ENCODE measurements around the gene FKBP1C. TPM values are rescaled to one million over a fixed set of nuclear protein-coding genes. Genes with fewer than 3 reads are reported as not detected.

FKBP1C gene
- total RNA-seq, 1 experiment from 2014 or later, result 0.32 TPM

- Histone ChIP-seq H3K27me3 (replicated peaks; ENCODE audit: control insufficient read depth, insufficient read depth, low read length) (no peaks in the 10 kb centered on the region), H3K4me3 (ENCODE audit: low read depth, low read length) (no peak overlapping the region), H3K4me1 (no peaks in the 10 kb centered on the region), H3K36me3 (ENCODE audit: control insufficient read depth, insufficient read depth, low read length) (no peaks in the 10 kb centered on the region), H3K9me3 (no peaks in the 10 kb centered on the region)
- BruUV-seq (replicated peaks), result no TSS peak
- H3K4me3 Mint-ChIP-seq (ENCODE audit: unreplicated experiment), result no peak overlapping the region
- H3K27me3 Mint-ChIP-seq (ENCODE audit: insufficient read depth, unreplicated experiment), result peaks cover 8% of the 10 kb centered on the region
- no peaks in the 10 kb centered on the region for H3K9me3 Mint-ChIP-seq (ENCODE audit: unreplicated experiment)
- H3K4me1 Mint-ChIP-seq (ENCODE audit: low read depth, unreplicated experiment), result no peaks in the 10 kb centered on the region
- CTCF ChIA-PET, result no interaction called here
- H3K36me3 Mint-ChIP-seq (ENCODE audit: insufficient read depth, unreplicated experiment), result no peaks in the 10 kb centered on the region
- POLR2A ChIA-PET, result no interaction called here
- DNase-seq, result no peak
- no peak overlapping the region for H3K27ac Mint-ChIP-seq (ENCODE audit: unreplicated experiment)
- intact Hi-C loops (cut with micrococcal nuclease; ENCODE audit: unreplicated experiment), result no loop called here
- TF ChIP-seq CTCF (IDR thresholded peaks at IDR 0.05; ENCODE audit: insufficient read depth in 1 of 2, low read depth in 1 of 2, low read length in 1 of 2, severe bottlenecking in 1 of 2, unreplicated experiment in 1 of 2), result no peak
Observed at GRCh38 chr6:63193324-63193723, 17.9 kb upstream of the FKBP1C start.

- DNase-seq, result no peak
- H3K4me3 Mint-ChIP-seq (ENCODE audit: unreplicated experiment), result no peak overlapping the region
Observed at GRCh38 chr6:63197741-63198140, 13.5 kb upstream of the FKBP1C start.

GRCh38 chr6:63213325-63213724, 2.1 kb downstream of the FKBP1C start:
- Mint-ChIP-seq H3K4me1 (ENCODE audit: low read depth, unreplicated experiment) (no peaks in the 10 kb centered on the region), H3K4me3 (ENCODE audit: unreplicated experiment) (no peak overlapping the region), H3K27me3 (ENCODE audit: insufficient read depth, unreplicated experiment) (no peaks in the 10 kb centered on the region), H3K9me3 (ENCODE audit: unreplicated experiment) (peaks cover 25% of the 10 kb centered on the region), H3K27ac (ENCODE audit: unreplicated experiment) (no peak overlapping the region), H3K36me3 (ENCODE audit: insufficient read depth, unreplicated experiment) (no peaks in the 10 kb centered on the region)
- Histone ChIP-seq H3K9me3 (no peaks in the 10 kb centered on the region; the same call in 1 of the 2 replicates), H3K36me3 (ENCODE audit: control insufficient read depth, insufficient read depth, low read length) (no peaks in the 10 kb centered on the region), H3K4me3 (ENCODE audit: low read depth, low read length) (no peak overlapping the region), H3K4me1 (no peaks in the 10 kb centered on the region), H3K27me3 (replicated peaks; ENCODE audit: control insufficient read depth, insufficient read depth, low read length) (no peaks in the 10 kb centered on the region)
- CTCF ChIA-PET, result no interaction called here
- POLR2A ChIA-PET, result no interaction called here
- BruUV-seq (replicated peaks), result no TSS peak
- no peak for TF ChIP-seq CTCF (IDR thresholded peaks at IDR 0.05; ENCODE audit: insufficient read depth in 1 of 2, low read depth in 1 of 2, low read length in 1 of 2, severe bottlenecking in 1 of 2, unreplicated experiment in 1 of 2)
- intact Hi-C loops (cut with micrococcal nuclease; ENCODE audit: unreplicated experiment), result no loop called here
- DNase-seq, result no peak

More at GRCh38 chr6:63197741-63198140, 13.5 kb upstream of the FKBP1C start:
- H3K9me3 ChIP-seq, result no peaks in the 10 kb centered on the region; the same call in 1 of the 2 replicates
- Mint-ChIP-seq H3K27me3 (ENCODE audit: insufficient read depth, unreplicated experiment) (no peaks in the 10 kb centered on the region), H3K9me3 (ENCODE audit: unreplicated experiment) (no peaks in the 10 kb centered on the region), H3K36me3 (ENCODE audit: insufficient read depth, unreplicated experiment) (no peaks in the 10 kb centered on the region), H3K27ac (ENCODE audit: unreplicated experiment) (no peak overlapping the region), H3K4me1 (ENCODE audit: low read depth, unreplicated experiment) (no peaks in the 10 kb centered on the region)
- no peak for TF ChIP-seq CTCF (IDR thresholded peaks at IDR 0.05; ENCODE audit: insufficient read depth in 1 of 2, low read depth in 1 of 2, low read length in 1 of 2, severe bottlenecking in 1 of 2, unreplicated experiment in 1 of 2)
- intact Hi-C loops (cut with micrococcal nuclease; ENCODE audit: unreplicated experiment), result no loop called here
- H3K27me3 ChIP-seq (replicated peaks; ENCODE audit: control insufficient read depth, insufficient read depth, low read length), result no peaks in the 10 kb centered on the region
- BruUV-seq (replicated peaks), result no TSS peak
- CTCF ChIA-PET, result no interaction called here
- POLR2A ChIA-PET, result no interaction called here
- H3K36me3 ChIP-seq (ENCODE audit: control insufficient read depth, insufficient read depth, low read length), result no peaks in the 10 kb centered on the region
- no peak overlapping the region for H3K4me3 ChIP-seq (ENCODE audit: low read depth, low read length)
- no peaks in the 10 kb centered on the region for H3K4me1 ChIP-seq
